IMR-90 (cell line): ENCODE measurements around the gene KCNA10. TPM values are rescaled to one million over a fixed set of nuclear protein-coding genes. Genes with fewer than 3 reads are reported as not detected.

Experiments
- ATAC-seq: fragments of 200-7000 bp; cut with Tn5 transposase; 2 replicates; pipeline ENCODE4 v1.9.1; 2020; ENCODE audit warnings: low read depth, mild to moderate bottlenecking, moderate library complexity
- BruUV-seq: library from RNA; stranded (reverse); fragments of 400-500 nt; replicated peaks from 2 replicates; lab custom pipeline; 2021; lab: Mats Ljungman, UMichigan
- CTCF ChIA-PET: fragments of 300-600 bp; formaldehyde crosslinking; extraction: SDS; loops from one replicate; lab custom pipeline; 2021; ENCODE audit warnings: antibody characterized with exemption; lab: Yijun Ruan, JAX
- POLR2A ChIA-PET: fragments of 300-600 bp; sonication (Branson Sonifier 250); formaldehyde crosslinking; loops from one replicate; lab custom pipeline; 2022; ENCODE audit warnings: antibody characterized with exemption; ENCODE audit not compliant: unreplicated experiment; lab: Charles Lee
- DNase-seq: peaks from one replicate; pipeline ENCODE4 v3.0.0; 2013
- H2AFZ ChIP-seq: replicated peaks from 2 replicates; pipeline ENCODE3; 2013; ENCODE audit warnings: low read length, mild to moderate bottlenecking; ENCODE audit not compliant: poor library complexity
- H2AK5ac ChIP-seq: 2 replicates; pipeline ENCODE4 v1.6.1; 2013; ENCODE audit warnings: low read depth, low read length, inconsistent platforms
- H2AK9ac ChIP-seq: replicated peaks from 2 replicates; pipeline ENCODE3; 2013; ENCODE audit warnings: mild to moderate bottlenecking, low read depth, low read length, moderate library complexity; ENCODE audit not compliant: poor library complexity
- H2BK120ac ChIP-seq: 2 replicates; pipeline ENCODE4 v1.6.1; 2013; ENCODE audit warnings: low read depth, low read length, inconsistent platforms
- H2BK15ac ChIP-seq: 3 replicates; pipeline ENCODE4 v1.6.1; 2013; ENCODE audit warnings: low read depth, low read length, inconsistent platforms
- H2BK20ac ChIP-seq: 2 replicates; pipeline ENCODE4 v1.6.1; 2013; ENCODE audit warnings: low read depth, mild to moderate bottlenecking, inconsistent platforms, low read length, moderate library complexity
- H2BK5ac ChIP-seq: 2 replicates; pipeline ENCODE4 v1.6.1; 2013; ENCODE audit warnings: mild to moderate bottlenecking, low read depth, low read length, inconsistent platforms; ENCODE audit not compliant: poor library complexity, severe bottlenecking
- H3K14ac ChIP-seq: replicated peaks from 2 replicates; pipeline ENCODE4 v1.6.1; 2013; ENCODE audit warnings: low read depth, low read length, inconsistent platforms
- H3K18ac ChIP-seq: 2 replicates; pipeline ENCODE4 v1.6.1; 2013; ENCODE audit warnings: low read depth, low read length, control low read depth
- H3K23ac ChIP-seq: 2 replicates; pipeline ENCODE4 v1.6.1; 2013; ENCODE audit warnings: low read depth, low read length, inconsistent platforms
- H3K27ac ChIP-seq: 2 replicates; pipeline ENCODE4 v1.5.1; 2013; ENCODE audit warnings: mild to moderate bottlenecking, control low read depth, low read length; ENCODE audit not compliant: insufficient read depth
- H3K27me3 ChIP-seq: 2 replicates; pipeline ENCODE4 v1.6.1; 2013; ENCODE audit warnings: low read length; ENCODE audit not compliant: control insufficient read depth, insufficient read depth
- H3K36me3 ChIP-seq: 2 replicates; pipeline ENCODE4 v1.6.1; 2013; ENCODE audit warnings: low read length, mixed read lengths; ENCODE audit not compliant: control insufficient read depth, insufficient read depth
- H3K4ac ChIP-seq: 2 replicates; pipeline ENCODE4 v1.6.1; 2013; ENCODE audit warnings: low read depth, low read length, inconsistent platforms
- H3K4me1 ChIP-seq: 2 replicates; pipeline ENCODE4 v1.6.1; 2013; ENCODE audit warnings: low read length, mixed read lengths; ENCODE audit not compliant: control insufficient read depth, insufficient read depth
- H3K4me2 ChIP-seq: 2 replicates; pipeline ENCODE4 v1.6.1; 2013; ENCODE audit warnings: low read depth, mild to moderate bottlenecking, control low read depth, low read length, moderate library complexity
- H3K4me3 ChIP-seq: 2 replicates; pipeline ENCODE4 v1.5.1; 2013; ENCODE audit warnings: low read depth, mild to moderate bottlenecking, control low read depth, low read length, moderate library complexity; ENCODE audit not compliant: insufficient read depth
- H3K56ac ChIP-seq: 2 replicates; pipeline ENCODE4 v1.6.1; 2013; ENCODE audit warnings: low read length, inconsistent platforms; ENCODE audit not compliant: insufficient read depth; ENCODE audit errors: extremely low read depth
- H3K79me1 ChIP-seq, 2 experiments: 2 replicates each; pipeline ENCODE4 v1.6.1; 2013; ENCODE audit warnings: low read length in 2 of 2, inconsistent platforms in 1 of 2, low read depth in 1 of 2
- H3K9ac ChIP-seq: 2 replicates; pipeline ENCODE4 v1.6.1; 2013; ENCODE audit warnings: low read depth, low read length, control low read depth
- H3K9me1 ChIP-seq: 2 replicates; pipeline ENCODE4 v1.6.1; 2013; ENCODE audit warnings: low read length, inconsistent platforms; ENCODE audit not compliant: insufficient read depth
- H3K9me3 ChIP-seq: 2 replicates; pipeline ENCODE4 v1.6.1; 2013; ENCODE audit warnings: low read length; ENCODE audit not compliant: control insufficient read depth, insufficient read depth
- H4K20me1 ChIP-seq: 2 replicates; pipeline ENCODE4 v1.6.1; 2013; ENCODE audit warnings: low read length, inconsistent platforms; ENCODE audit not compliant: insufficient read depth
- H4K5ac ChIP-seq: 2 replicates; pipeline ENCODE4 v1.6.1; 2013; ENCODE audit warnings: mild to moderate bottlenecking, low read depth, low read length, control low read depth
- H4K8ac ChIP-seq, 2 experiments: 2 replicates each; pipeline ENCODE4 v1.6.1; 2013; ENCODE audit warnings: low read depth in 2 of 2, low read length in 2 of 2, control low read depth in 1 of 2, inconsistent platforms in 1 of 2
- H4K91ac ChIP-seq: 2 replicates; pipeline ENCODE4 v1.6.1; 2013; ENCODE audit warnings: low read depth, low read length, inconsistent platforms; ENCODE audit not compliant: insufficient read depth
- CTCF ChIP-seq: conservative IDR thresholded peaks from 2 replicates; pipeline ENCODE4 v1.5.1; 2012; ENCODE audit warnings: mild to moderate bottlenecking, low read depth, low read length, improper control_type of control experiment
- WGBS, 2 experiments: methylation state at CpG; one replicate each; pipeline versions ENCODE4 v1.1.5 to v1.1.7; 2013; ENCODE audit warnings: missing lambda C conversion rate in 2 of 2; ENCODE audit not compliant: insufficient read length in 1 of 2; ENCODE audit errors: extremely low coverage in 2 of 2; 5-methylcytosine and 5-hydroxymethylcytosine counted together
- dilution Hi-C: fragments of 300-500 bp; cut with HindIII; formaldehyde crosslinking; loops from one replicate; pipeline ENCODE4 v1.14.3; 2018; ENCODE audit warnings: low sequenced_read_pairs; ENCODE audit not compliant: unreplicated experiment
- in situ Hi-C: fragments of 300-500 bp; cut with MboI; formaldehyde crosslinking; loops from 3 replicates; pipeline ENCODE4 v1.14.3; 2019; ENCODE audit warnings: low sequenced_read_pairs, inconsistent platforms, mixed read lengths
- intact Hi-C: fragments of 100-400 bp; cut with micrococcal nuclease; formaldehyde crosslinking; loops from 2 replicates; pipeline ENCODE4 v1.10.0; 2022
- polyA plus RNA-seq, 3 experiments: library from polyadenylated mRNA; depleted of rRNA; stranded (reverse); fragments of >200 nt; gene quantifications; 2 replicates each; pipeline ENCODE4 v1.2.3, GENCODE V29; 2012; ENCODE audit warnings: low replicate concordance in 1 of 3
- total RNA-seq: library from RNA; depleted of rRNA; stranded (reverse); fragments of >200 nt; gene quantifications from 2 replicates; pipeline ENCODE4 v1.2.3, GENCODE V29; 2012
- TF ChIP-seq, protein P1 (sequence below): fragments of 150-350 bp; IDR thresholded peaks from 2 replicates; pipeline ENCODE4 v1.6.1; 2017; ENCODE audit warnings: mild to moderate bottlenecking, antibody characterized with exemption, low read length, low read depth

Gene KCNA10
- total and polyA plus RNA-seq, 2 of the 4 experiments (the other 2 are of a cell fraction), result not detected

- Histone ChIP-seq H3K36me3 (no peaks in the 10 kb centered on the region), H3K4me1 (no peaks in the 10 kb centered on the region), H3K14ac (no peak overlapping the region), H2BK20ac (no peak overlapping the region), H2BK5ac (no peak overlapping the region), H4K5ac (no peak overlapping the region), H4K91ac (no peak overlapping the region), H3K9me3 (no peaks in the 10 kb centered on the region), H2BK15ac (no peak overlapping the region), H3K27ac (no peak overlapping the region), H3K56ac (no peak overlapping the region), H2AK5ac (no peak overlapping the region), H3K4ac (no peak overlapping the region), H3K4me2 (no peak overlapping the region), H3K27me3 (peaks cover 17% of the 10 kb centered on the region), H3K9me1 (no peaks in the 10 kb centered on the region), H3K23ac (no peak overlapping the region), H4K20me1 (no peaks in the 10 kb centered on the region), H3K9ac (no peak overlapping the region), H4K8ac (no peak overlapping the region), H2BK120ac (no peak overlapping the region), H3K4me3 (no peak overlapping the region), H2AFZ (no peak overlapping the region), H3K79me1 (no peaks in the 10 kb centered on the region), H3K18ac (no peak overlapping the region), H2AK9ac (no peak overlapping the region)
- no TSS peak for BruUV-seq
- in situ Hi-C loops, result no loop called here
- POLR2A ChIA-PET, result no interaction called here
- ATAC-seq (peak; percentile 49), DNase-seq (peak; percentile 8)
- dilution Hi-C loops, result no loop called here
- TF ChIP-seq CTCF, result peak; percentile 30; the same call in 1 of the 2 replicates
- TF ChIP-seq, protein P1, sequence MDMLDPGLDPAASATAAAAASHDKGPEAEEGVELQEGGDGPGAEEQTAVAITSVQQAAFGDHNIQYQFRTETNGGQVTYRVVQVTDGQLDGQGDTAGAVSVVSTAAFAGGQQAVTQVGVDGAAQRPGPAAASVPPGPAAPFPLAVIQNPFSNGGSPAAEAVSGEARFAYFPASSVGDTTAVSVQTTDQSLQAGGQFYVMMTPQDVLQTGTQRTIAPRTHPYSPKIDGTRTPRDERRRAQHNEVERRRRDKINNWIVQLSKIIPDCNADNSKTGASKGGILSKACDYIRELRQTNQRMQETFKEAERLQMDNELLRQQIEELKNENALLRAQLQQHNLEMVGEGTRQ, result no peak
- CTCF ChIA-PET, result no interaction called here
- 14% methylated on average over 1 of the region's 4 CpGs; no CpG with 5 or more reads in 1 of the 2 experiments for WGBS, 2 experiments
- intact Hi-C loops, result no loop called here
Measured at GRCh38 chr1:110548381-110548780, 29.4 kb upstream of the KCNA10 start.
